HUES6 (cell line): ENCODE data around the gene CAMSAP3.

Source experiments
- H3K27ac ChIP-seq: 2 replicates; pipeline ENCODE4 v1.7.0; 2013; ENCODE audit warnings: low read depth, mild to moderate bottlenecking, low read length, inconsistent platforms
- H3K27me3 ChIP-seq: 2 replicates; pipeline ENCODE4 v1.6.1; 2013; ENCODE audit warnings: low read length; ENCODE audit not compliant: control insufficient read depth, insufficient read depth
- H3K36me3 ChIP-seq: 2 replicates; pipeline ENCODE4 v1.6.1; 2013; ENCODE audit warnings: low read length; ENCODE audit not compliant: control insufficient read depth, insufficient read depth
- H3K4me1 ChIP-seq: 2 replicates; pipeline ENCODE4 v1.6.1; 2013; ENCODE audit warnings: low read length; ENCODE audit not compliant: control insufficient read depth, insufficient read depth
- H3K4me3 ChIP-seq: 2 replicates; pipeline ENCODE4 v1.5.1; 2013; ENCODE audit warnings: low read depth, low read length
- H3K9ac ChIP-seq: one replicate; pipeline ENCODE4 v1.6.1; 2013; ENCODE audit warnings: mild to moderate bottlenecking, low read length
- H3K9me3 ChIP-seq: 2 replicates; pipeline ENCODE4 v1.6.1; 2013; ENCODE audit warnings: low read depth, low read length; ENCODE audit not compliant: control insufficient read depth, insufficient read depth

The CAMSAP3 gene

DNA sequence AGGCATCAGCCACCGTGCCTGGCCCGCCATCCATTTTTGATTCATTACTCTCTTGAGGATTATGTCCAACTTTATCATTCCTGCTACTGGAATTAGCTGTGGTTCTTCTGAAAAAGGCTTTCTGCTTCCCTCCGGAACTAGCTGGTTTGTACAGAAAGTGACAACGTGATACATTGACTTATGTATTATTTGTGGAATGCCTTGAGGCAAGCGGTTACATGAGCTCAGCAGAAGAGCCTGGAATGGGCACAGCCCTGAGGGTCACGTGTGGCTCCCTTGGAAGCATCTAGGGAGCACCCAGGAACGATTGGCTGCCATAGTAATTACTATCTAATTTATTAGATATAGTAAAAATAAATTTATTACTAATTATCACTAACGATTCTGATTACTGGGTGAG is 58.7 kb downstream of the CAMSAP3 start:
- H3K4me1 ChIP-seq, result peaks cover 4% of the 10 kb centered on the region
- H3K27ac ChIP-seq, result no peak overlapping the region
- no peak overlapping the region for H3K4me3 ChIP-seq

DNA sequence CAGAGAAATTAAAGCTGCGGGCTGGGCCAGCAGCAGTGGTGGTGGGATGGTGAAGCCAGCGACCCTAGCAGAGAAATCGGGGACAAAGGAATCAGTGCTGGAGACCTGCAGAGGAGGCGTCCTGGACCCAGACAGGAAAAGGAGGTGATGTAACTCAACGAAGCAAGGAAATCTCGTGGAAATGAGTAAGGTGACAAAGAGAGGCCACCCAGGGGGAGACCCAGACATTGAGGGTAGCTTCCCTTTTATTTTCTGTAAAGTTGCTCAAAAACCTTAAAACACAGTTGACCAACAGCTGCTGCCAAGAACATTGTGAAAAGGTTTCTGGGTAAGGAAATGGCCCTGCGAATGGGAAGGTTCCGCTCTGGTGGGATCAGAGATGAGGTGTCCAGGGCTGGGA is 59.9 kb downstream of the CAMSAP3 start:
- Histone ChIP-seq H3K27ac (no peak overlapping the region), H3K4me3 (no peak overlapping the region), H3K36me3 (no peaks in the 10 kb centered on the region), H3K4me1 (peaks cover 4% of the 10 kb centered on the region), H3K9ac (no peak overlapping the region), H3K9me3 (no peaks in the 10 kb centered on the region), H3K27me3 (peaks cover 34% of the 10 kb centered on the region)

More for the DNA sequence above, 58.7 kb downstream of the CAMSAP3 start:
- H3K9me3 ChIP-seq, result no peaks in the 10 kb centered on the region
- H3K9ac ChIP-seq, result no peak overlapping the region
- peaks cover 40% of the 10 kb centered on the region for H3K27me3 ChIP-seq
- no peaks in the 10 kb centered on the region for H3K36me3 ChIP-seq

DNA sequence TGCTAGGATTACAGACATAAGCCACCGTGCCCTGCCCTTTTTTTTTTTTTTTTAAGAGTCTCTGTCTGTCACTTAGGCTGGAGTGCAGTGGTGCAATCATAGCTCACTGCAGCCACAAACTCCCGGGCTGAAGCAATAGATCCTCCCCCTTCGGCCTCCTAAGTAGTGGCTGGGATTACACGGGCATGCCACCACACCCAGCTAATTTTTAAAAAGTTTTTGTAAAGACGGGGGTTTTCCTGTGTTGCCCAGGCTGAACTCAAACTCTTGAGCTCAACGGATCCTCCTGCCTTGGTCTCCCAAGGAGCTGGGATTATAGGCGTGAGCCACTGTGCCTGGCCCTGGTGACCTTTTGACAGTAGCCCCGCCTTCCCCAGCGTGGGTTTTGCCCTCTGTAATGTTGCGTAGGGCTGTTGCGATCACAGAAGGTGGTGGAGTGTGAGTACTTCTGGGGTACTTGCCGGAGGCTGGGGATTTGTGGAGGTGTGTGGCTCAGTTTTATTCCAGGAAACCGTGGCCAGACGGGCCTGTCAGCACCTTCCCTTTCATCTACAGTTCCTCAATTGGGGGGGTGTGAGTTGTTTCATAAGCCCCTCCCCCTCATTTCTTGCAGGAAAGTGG is 61.6 kb downstream of the CAMSAP3 start:
- H3K27me3 ChIP-seq, result peaks cover 31% of the 10 kb centered on the region
- no peak overlapping the region for H3K4me3 ChIP-seq
- no peaks in the 10 kb centered on the region for H3K9me3 ChIP-seq
- no peaks in the 10 kb centered on the region for H3K36me3 ChIP-seq
- H3K27ac ChIP-seq, result no peak overlapping the region
- no peak overlapping the region for H3K9ac ChIP-seq
- H3K4me1 ChIP-seq, result peaks cover 2% of the 10 kb centered on the region

DNA sequence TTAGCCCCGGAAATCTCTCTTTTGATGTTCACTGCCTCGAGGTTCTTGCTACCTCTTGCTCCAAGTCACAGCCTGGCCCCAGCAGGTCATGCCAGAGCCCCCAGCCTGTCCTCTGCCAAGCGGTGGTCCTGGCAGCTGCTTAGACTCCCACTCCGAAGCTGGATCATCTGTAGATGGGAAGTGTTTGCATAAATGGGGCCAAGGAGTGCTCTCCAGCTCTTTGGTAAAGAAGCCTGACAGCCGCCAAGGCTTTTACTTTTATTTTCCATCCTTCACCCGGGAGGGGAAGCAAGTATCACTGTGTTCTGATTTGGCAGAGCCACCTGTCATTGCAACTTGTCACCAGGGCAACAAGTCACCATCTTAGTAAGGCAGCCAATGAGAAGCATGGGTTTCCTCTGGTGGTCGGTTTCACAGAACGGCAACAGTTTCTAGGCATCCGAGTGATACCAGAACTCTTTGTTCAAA is 62.6 kb downstream of the CAMSAP3 start:
- H3K4me3 ChIP-seq, result no peak overlapping the region
- H3K9me3 ChIP-seq, result no peaks in the 10 kb centered on the region
- H3K36me3 ChIP-seq, result no peaks in the 10 kb centered on the region
- H3K27ac ChIP-seq, result no peak overlapping the region
- H3K9ac ChIP-seq, result no peak overlapping the region
- H3K27me3 ChIP-seq, result peaks cover 25% of the 10 kb centered on the region
- no peaks in the 10 kb centered on the region for H3K4me1 ChIP-seq

DNA sequence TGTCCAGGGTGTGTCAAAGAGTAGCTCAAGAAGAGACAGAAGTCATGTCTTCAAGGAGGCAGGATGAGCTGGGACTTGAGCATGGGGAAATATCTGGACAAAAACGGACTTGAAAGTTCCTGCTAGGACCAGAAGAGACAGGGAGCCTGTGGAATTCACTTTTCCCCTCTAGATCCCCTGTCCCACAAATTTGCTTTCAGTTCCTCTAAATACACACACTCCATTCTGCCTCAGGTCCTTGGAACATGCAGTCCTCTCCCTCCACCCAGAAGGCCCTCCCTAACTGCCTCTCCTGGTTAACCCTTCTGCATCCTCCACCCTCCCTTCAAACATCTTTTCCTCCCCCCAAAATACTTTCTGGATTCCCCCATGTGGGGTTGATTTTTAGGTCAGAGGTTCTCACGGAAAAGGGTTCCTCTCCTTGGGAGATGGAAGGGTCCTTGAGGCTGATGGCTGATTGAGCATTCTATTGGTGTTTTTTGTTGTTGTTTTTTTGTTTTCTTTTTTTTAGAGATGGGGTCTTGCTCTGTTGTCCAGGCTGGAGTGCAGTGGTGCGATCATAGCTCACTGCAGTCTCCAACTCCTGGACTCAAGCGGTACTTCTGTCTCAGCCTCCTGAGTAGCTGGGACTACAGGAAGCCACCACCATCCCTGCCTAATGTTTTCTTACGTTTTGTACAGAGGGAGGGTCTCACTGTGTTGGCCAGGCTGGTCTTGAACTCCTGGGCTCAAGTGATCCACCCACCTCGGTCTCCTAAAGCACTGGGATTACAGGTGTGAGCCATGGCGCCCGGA is 66.3 kb downstream of the CAMSAP3 start:
- no peak overlapping the region for H3K4me3 ChIP-seq
- no peaks in the 10 kb centered on the region for H3K36me3 ChIP-seq
- H3K4me1 ChIP-seq, result no peaks in the 10 kb centered on the region
- no peak overlapping the region for H3K9ac ChIP-seq
- H3K27ac ChIP-seq, result no peak overlapping the region
- H3K27me3 ChIP-seq, result peaks cover 29% of the 10 kb centered on the region; the same call in 1 of the 2 replicates
- no peaks in the 10 kb centered on the region for H3K9me3 ChIP-seq

DNA sequence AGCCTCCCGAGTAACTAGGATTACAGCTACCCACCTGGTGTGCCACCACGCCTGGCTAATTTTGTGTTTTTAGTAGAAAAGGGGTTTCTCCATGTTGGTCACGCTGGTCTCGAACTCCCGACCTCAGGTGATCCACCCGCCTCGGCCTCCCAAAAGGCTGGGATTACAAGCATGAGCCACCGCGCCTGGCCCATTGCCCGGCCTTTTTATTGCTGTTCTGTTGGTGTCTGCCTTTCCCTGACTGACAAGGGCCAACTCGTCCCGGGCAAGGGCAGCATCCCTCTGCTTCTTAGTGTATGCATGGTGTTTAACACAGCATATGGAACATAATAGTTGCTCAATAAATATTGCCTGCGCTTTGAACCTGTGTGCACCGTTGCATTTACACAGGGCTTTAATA is 67.0 kb downstream of the CAMSAP3 start:
- no peaks in the 10 kb centered on the region for H3K9me3 ChIP-seq
- no peaks in the 10 kb centered on the region for H3K4me1 ChIP-seq
- H3K27me3 ChIP-seq, result peaks cover 31% of the 10 kb centered on the region; the same call in 1 of the 2 replicates

DNA sequence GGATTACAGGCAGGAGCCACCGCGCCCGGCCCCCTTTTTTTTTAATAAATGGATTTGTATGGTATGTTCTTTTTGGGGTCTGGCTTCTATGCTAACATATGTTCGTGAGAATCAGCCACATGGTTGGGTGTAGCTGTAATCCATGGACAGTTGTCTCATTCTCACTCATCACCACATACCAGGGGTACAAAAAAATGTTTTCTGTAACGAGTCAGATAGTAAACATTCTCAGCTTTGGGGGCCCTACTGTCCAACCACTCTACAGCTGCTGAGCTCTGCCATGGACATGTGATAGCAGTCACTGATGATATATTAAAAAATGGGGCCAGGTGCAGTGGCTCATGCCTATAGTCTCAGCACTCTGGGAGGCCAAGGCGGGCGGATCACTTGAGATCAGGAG is 68.0 kb downstream of the CAMSAP3 start:
- Histone ChIP-seq H3K36me3 (no peaks in the 10 kb centered on the region), H3K27me3 (peaks cover 32% of the 10 kb centered on the region), H3K9me3 (no peaks in the 10 kb centered on the region), H3K27ac (no peak overlapping the region), H3K9ac (no peak overlapping the region), H3K4me3 (no peak overlapping the region), H3K4me1 (no peaks in the 10 kb centered on the region)

More for the DNA sequence above, 67.0 kb downstream of the CAMSAP3 start:
- no peak overlapping the region for H3K27ac ChIP-seq
- H3K4me3 ChIP-seq, result no peak overlapping the region
- no peak overlapping the region for H3K9ac ChIP-seq
- no peaks in the 10 kb centered on the region for H3K36me3 ChIP-seq

DNA sequence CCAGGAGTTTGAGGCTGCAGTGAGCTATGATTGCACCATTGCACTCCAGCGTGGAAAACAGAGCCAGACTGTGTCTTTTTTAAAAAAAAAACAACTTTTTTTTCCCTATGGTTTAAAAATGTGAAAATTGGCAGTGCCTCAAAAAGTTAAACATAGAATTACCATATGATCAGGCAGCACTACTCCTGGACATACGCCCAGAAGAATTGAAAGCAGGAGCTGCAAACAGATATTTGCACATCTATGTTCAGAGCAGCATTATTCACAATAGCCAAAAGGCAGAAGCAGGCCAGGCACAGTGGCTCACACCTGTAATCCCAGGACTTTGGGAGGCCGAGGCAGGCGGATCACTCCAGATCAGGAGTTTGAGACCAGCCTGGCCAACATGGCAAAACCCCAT is 69.4 kb downstream of the CAMSAP3 start:
- no peak overlapping the region for H3K9ac ChIP-seq
- peaks cover 3% of the 10 kb centered on the region; the same call in 1 of the 2 replicates for H3K4me1 ChIP-seq
- peaks cover 43% of the 10 kb centered on the region for H3K27me3 ChIP-seq
- no peaks in the 10 kb centered on the region for H3K36me3 ChIP-seq
- no peak overlapping the region for H3K27ac ChIP-seq
- no peaks in the 10 kb centered on the region for H3K9me3 ChIP-seq
- H3K4me3 ChIP-seq, result no peak overlapping the region
